Ecto neural progenitor cell (in vitro differentiated cells): Measurements from ENCODE around the gene ADGRB2.

Experiments
- DNase-seq: peaks from one replicate; pipeline ENCODE4 v3.0.0-alpha.2; 2018; ENCODE audit warnings: low spot score

Gene ADGRB2

DNA sequence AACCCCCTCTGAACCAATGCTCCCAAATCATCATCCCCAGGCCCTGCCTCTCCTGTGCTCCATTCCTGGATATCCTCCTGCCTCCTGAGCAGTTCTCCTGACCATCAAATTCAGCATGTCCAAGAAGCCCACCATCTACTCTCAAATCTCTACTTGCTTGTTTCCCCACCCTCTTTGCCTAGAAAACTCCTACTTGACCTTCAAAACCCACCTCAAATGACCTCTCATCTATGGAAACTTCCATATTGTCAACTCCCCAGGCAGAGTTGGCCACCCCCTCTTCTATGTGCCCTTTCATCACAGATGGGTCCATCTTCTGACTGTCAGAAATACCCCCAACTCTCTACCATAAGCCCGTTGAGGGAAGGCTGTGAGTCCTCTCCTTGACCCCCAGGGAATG is 16.8 kb downstream of the ADGRB2 start:
- DNase-seq: no peak

DNA sequence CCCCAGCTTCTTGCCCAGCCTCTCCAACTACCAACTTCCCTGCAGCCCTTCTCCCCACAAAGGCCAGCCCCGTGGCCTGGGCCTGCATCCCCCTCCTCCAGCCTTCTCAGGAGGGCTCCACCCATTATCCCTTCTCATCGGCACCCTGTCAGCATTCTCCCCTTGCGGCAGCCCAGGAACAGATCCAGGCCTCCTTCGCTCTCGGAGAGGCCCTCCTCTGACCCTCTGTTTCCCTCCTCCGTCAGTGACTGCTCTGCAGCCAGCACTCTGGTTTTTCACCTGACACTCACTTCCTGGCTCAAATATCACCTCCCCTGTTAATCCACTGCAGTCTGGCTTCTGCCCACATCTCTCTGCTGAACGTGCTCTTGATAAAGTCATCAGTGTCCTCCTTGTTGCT is 17.5 kb downstream of the ADGRB2 start:
- no peak for DNase-seq

DNA sequence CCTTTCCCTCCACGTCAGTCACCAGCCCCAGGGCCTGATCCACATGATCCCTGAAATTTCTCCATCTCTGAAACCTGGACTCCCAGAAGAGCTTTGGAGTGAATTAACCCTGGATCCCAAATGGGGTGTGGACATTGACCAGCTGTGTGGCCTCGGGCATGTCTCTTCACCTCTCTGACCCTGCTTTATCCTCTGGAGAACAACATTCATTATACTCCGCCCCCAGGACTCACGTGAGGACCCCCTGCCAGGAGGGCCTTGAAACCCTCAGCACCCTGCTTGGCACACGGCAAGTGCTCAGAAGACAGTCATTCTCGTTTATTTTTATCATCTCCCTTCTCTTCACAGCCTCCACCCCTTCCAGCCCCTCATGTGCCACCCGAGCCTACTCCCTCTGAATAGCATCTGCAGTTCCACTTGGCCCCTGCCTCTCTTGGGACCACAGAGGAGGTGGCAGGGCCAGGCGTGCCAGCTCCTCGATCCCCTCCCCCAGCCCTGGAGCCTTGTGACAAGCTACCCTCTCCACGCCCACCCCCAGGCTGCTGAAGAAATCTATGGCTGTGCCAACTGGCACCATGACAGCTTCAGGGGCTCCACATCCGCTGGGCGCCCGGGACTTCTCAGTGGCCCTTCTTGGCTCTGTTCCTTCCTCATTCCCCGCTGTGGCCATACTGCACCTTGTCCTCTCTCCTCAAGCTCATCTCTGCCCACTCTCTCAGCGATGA is 18.0 kb downstream of the ADGRB2 start:
- DNase-seq: no peak

DNA sequence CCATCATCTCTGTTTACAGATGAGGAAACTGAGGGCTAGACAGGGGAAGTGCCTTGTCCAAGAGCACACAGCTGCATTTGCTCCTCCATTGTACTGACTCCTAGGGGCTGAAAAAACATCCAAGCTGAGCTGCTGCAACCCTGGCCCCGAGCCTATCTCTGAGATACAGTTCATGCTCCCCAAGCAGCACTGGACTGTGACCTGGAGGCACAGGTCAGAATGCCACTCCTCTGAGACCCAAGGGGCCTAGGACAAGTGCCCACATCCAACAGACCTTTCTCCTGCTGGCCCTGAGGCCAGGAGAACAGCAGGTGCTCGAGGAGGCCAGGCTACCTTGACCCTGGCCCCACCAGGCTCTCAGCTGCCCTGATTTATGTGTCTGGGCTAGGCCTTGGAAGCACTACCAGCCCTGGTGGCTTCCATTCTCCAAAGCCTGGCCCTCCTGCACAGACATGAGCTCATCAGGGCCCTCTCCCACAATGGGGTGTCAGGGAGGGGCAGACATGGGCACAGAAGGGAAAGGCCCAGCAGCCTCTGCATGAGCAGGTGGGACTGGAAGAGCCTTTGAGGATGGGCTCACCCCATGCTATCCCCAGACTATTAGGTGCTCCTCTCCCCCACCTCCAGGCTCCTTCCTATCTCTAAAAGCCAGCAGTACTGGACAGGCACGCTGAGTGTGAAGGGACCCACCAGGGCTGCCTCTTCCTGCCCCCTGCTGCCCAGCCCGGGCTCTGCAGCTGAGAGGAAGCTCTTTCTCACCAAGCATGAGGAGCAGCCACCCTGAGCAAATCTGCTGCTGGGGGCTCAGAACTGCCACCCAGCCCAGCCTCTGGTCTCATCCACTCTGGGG is 18.8 kb downstream of the ADGRB2 start:
- peak; percentile 81 for DNase-seq

DNA sequence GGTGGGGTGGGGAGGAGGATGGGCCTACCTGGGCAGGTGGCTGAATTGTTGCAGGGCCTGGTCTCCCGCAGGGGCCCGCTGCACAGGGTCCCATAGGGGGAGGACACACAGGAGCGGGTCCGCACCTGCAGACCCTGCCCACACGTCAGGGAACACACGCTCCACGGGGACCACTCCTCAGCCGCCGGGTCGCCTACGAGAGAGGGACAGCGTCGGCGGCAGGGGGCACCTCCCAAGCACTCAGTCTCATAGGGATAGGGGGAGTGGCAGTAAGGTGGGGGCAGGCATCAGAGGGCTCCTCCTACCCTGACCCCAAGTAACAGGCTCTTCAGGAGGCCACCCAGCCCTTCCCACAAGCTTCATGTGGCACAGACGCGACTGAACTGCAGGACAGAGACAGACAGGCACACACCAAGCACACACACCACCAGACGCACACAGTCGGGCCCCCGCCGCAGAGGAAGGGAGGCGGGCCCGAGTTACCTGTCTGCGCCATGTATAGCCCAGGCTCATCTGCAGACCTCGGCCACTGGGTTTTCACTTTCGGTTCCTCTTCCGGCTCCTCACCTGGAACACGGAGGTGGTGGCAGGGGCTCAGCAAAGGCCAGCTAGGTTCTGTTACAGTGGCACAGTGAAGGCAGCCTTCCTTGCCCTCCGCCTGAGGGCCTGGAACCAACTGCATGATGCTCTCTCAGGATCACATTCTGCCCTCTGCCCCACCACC is 19.8 kb downstream of the ADGRB2 start:
- DNase-seq: no peak

DNA sequence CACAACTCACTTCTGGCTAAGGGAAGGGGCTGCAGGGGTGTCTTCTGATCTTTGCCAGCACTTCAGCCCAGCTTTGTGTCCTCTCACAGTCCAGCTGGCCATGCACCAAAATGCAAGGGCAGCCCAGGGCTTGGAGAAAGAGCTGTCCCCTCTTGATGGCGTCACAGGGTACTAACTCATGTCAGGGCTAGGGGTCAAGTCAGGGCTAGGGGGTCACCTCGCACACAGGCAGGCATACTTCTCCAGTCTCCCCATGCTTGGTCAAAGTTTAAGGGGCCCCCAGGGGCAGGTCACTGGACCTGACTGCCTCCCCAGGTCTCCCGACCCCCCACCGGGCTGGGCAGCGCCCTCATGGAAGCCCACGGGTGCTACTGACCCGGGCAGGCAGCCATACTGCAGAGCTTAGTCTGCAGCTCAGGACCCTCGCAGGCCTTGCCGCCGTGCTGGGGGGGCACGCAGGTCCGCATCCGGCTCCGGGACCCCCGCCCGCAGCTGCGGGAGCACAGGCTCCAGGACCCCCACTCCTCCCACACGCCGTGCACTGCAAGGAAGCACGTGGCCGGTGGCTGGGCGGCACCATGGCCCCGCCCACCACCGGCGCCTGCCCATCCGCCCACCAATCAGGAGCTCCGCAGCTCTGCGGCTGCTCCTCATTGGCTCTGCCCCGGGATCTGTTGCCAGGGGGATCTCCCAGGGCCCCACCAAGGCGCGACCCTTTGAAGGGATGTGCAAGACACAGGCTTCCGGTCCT is 21.5 kb downstream of the ADGRB2 start:
- DNase-seq: no peak

DNA sequence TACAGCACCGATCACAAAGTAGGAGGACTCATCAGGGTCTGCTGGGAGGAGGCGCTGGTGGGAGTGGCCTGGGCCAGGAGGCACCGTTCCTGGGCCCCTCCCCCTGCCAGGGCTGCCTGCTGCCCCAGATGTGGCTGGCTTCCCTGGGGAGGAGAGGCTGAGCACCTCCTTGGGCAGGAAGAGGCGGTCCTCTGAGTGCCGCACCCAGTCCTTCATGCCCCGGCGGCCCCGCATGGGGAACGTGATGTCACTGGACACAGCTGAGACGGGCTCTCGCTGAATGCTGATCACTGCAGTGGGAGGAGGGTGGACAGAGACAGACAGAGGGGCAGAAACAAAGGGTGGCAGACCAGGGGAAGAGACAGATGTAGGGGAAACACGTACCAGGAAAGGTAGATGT is 24.8 kb downstream of the ADGRB2 start:
- no peak for DNase-seq

DNA sequence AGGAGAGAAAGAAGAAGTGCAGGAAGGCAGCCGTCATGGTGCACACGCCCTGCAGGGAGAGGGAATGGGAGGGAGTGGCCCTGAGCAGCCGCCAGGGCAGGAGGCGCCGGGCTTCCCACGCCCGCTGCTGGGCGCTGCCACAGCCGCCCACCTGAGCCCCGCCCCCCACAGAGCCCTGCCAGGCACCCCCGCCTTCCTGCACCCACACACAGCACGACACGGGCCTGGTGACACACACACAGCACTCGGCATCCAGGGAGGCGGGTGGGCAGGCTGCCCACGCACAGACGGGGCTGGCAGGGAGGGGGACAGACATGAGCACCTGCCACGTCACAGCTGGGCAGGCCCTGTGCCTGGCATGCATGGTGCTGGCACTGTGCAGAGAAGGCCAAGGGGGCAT is 27.5 kb downstream of the ADGRB2 start:
- no peak for DNase-seq

DNA sequence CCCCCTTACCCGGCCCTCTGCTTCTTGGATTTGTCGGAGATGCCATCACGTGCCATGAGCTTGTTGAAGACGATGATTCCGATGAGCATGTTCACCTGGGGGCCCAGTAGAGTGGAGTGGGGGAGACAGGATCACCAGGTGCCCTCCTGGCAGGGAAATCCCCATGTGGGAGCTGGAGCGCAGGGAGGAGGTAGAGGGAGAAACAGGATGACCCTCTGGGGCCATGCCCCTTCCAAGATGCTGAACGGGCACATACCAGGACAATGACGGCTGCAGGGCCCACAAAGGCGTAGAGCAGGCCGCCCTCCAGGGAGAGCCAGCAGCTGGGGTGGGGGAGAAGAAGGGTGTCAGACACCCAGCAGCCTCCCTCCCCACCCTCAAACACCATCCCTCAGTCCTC is 28.6 kb downstream of the ADGRB2 start:
- no peak for DNase-seq

DNA sequence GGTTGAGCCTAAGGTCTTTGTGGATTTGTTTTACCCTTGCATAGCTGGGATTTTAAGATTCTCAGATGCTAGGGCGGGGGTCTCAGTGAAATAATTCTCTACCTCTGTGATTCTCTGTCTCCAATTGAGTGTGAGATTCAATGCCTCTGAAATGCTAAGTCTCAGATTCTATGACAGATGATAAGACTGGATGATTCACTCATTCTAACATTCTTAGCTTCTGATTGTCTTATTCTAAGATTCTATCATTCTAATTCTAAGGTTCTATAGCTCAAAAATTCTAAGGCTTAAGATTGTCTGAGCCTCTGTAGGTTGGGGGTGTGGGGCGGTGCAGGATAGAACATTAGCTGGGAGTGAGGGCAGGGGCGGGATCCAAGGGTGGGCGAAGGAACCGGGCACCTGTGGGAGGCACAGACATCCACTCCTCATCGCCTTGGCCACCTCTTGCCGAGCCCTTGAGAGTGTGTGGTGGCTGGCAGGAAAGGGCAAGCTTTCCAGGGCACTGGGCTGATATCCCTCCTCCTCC is 29.5 kb downstream of the ADGRB2 start:
- no peak for DNase-seq

DNA sequence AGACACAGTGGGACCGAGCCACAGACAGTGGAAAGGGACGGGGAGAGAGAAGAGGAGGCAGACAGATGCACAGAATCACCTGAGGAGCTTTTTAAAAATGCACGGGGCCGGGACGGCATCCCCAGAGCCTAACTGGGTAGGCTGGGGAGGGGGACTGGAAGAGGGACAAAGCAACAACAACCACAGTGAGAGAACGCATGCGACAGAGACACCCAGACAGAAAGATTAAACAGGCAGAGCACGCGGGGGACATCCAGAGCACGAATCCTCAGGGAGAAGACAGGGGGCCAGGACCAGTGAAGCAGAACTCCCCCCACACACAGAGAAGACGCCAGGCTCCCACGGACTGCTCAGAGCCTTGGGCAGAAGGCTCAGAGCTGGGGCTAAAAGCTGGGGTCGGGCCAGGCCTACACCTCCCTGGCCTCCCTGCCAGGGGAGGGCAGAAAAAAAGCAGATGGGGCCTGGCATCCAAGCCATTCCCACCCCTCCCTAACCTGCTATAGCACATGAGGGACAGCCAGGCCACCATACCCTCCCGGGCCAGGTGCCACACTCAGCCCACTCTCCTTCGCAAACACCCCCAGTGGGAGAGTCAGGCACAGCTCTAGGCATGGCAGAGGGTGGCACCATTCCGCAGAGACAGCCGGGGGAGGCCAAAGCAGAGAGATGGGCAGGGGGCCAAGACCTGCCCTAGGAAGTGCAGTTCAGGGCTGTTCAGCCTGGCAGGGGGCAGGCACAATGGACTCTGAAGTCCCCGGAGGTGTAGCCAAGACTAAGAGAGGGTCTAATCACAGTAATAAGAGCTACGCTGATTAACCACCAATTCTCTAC is 30.5 kb downstream of the ADGRB2 start:
- DNase-seq: no peak

DNA sequence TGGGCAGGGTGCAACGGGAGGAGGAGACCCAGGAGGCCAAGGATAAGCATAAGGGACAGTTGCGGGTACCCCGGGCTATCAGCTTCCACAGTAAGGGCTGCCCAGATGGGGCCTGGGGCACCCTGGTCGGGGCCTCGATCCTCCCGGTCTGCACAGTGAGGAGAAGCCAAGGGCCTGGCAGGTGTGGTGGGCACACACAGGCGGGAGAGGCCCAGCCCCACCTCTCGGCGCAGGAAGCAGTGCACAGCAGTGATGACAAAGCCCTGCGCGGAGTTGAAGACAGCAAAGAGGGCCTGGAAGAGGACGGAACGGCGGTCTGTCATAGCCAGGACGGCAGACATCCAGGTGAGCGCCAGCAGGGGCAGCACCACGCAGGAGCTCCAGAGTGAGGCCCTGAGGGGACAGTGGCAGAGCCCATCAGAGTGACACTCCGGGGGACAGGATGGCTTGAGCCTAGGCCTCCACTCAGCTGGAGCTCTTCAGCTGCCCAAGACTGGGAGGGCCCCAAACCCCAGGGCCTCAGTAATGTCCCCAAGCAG is 31.3 kb downstream of the ADGRB2 start:
- no peak for DNase-seq

DNA sequence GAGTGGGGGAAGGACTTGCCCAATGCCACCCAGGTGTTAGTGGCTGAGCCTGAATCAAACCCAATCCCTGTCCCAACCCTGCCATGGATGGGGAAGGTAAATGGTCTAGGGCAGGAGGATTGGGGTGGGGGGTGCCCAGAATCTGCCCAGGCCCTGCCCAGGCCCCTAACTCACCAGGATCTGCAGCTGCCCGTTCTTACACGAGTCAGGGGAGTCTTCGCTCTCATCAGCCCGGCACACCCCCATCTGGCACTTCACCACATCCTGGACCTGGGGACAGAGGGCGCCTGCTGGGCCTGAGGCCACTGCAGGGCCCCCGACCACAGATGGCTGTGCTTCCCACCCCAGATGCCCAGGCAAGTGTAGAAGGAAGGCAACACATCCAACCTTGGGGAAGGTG is 31.8 kb downstream of the ADGRB2 start:
- no peak for DNase-seq

DNA sequence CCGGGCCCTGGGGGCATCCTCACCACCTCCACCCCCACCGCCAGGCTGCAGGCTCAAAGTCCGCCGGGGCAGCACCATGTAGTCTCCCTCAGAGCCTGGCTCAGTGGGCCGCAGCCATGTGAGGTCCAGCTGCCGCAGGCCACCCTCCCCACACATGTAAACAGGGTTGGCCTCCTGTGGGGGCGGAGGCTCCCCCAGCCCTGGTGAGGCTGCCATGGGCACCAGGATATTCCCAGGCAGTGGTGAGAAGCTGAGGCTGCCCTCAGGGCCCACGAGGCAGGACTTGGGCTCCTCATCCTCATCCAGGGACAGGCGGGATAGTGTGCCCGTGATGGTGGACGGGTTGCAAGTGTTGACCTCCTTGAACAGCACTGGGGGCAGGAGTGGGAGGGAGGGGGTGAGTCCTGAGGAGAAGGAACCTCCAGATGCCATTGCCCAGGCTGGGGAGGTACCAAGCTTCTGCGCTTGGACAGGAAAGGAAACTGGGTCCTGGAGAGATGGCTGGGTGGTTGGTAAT is 33.0 kb downstream of the ADGRB2 start:
- DNase-seq: no peak

DNA sequence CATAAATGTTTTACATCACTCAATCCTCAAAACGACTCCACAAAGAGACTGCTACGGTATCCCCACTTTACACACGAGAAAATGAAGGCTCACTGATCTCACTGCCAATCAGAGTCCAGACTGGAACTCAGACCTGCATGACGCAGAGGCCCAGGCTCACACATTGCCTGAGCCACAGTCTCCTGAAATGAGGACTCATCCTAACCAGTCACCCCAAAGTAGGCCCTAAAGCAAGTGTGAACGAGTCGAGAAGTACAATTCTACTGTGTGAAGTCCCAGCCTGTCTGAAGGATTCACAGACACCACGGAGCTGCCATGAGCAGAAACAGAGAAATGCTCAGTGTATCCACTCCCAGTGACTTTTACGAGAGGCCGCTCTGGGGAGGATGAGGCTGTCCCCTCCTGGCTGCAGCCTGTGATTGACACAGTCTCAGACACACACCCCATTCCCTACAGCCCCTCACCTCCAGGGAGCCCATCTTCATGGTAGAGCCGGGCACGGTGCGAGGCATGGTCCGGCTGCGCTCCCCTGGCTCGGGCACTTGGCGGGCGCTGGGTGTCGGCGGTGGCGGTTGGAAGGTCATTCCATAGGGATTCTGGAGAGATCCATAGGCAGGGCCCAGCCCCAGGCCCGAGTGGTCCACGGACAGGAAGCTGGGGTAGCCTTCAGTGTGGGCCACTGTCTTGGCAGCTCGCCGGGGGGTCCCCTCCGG is 33.6 kb downstream of the ADGRB2 start:
- no peak for DNase-seq

DNA sequence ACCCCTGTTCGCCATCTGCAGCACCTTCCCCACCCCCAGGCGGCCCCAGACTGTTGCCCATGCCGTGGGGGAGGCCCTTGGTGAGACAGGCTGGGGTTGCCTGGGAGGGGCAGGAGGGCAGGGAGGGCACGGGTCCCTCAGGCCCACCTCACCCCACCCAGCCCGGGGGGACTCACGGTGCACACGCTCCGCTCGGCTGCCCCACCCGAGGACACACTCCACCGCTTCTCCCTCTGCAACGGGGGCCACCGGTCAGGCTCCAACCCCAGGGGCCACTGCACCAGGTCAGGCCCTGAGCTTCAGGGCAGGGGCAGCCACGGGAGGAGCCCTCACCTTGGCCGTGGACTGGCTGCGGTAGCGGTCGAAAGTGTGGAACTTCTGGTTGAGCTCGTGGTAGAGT is 36.3 kb downstream of the ADGRB2 start:
- no peak for DNase-seq

DNA sequence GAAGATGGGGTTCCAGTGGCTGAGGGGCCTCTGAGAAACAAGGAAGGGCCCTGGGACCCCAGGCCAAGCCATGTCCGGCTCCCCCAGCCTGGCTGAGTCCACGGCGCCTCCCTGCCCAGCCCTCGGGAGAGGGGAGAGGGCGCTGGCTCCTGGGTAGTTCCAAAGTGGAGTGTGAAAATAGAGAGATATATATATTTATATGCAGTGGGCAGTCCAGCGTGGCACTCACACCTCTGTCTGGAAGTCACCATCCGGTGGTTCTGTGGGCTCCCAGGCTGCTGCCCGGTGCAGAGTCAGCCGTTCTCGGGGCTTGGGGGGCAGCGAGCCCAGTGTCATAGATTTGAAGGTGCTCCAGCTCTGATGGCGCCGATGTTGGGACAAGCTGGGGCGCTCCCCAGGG is 36.9 kb downstream of the ADGRB2 start:
- DNase-seq: no peak

DNA sequence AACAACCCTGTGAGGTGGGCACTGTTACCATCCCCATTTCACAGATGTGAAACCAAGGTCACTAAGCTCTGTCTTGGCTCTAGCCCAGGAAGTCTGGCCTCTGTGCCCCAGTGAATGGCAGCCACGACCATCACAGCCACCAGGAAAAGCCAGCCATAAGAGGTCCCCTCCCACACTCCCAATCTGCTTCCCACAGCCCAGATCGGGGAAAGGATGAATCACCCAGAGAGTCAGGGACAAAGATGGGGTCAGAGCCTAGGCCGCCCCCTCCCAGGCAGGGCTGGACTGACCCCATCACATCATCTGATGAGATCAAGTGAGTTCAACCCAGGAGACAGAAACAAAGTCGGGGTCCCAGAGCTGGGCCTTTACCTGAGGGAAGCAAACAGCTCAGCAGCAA is 37.4 kb downstream of the ADGRB2 start:
- DNase-seq: no peak

DNA sequence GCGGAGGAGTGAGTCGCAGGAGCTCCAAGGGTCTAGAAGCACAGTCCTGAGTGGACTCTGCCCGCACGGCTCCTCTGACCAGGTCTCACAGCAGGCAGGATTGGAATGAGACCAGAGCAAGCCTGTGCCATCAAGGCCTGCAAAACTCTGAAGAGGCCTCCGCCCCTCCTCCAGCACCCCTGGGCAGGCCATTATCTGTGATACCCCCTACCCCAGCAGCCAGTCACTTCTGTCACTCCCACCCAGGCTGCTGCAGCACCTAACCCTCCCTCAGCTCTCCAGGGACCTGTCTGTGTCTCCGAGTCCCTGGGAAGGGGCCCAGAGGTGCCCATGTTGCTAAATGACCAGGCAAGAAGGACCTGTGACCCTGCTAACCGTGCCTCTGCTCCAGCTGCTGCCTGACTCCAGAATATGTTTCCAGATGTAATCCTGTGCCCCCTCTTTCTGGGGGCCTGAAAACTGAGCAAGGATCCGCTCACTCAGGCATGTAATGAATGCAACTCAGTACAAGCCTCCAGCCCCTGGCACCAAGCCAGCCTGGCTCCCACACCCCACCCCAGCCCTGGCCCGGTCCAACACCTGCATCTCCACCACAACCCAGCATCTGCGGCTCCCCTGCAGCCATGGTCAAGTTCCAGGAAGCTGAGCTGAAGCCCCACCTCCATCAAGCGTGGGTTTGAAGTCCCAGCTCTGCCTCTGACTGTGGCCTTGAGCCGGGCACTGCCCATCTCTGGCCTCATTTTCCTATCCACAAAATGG is 38.2 kb downstream of the ADGRB2 start:
- no peak for DNase-seq
